8988T (cell line): Measurements from ENCODE around the gene CUBN.
"Not testable (repeated sequence)": the region's sequence is repeated elsewhere in the genome, so short reads cannot be mapped to it uniquely, and the experiment has no call there.

Source experiments
- DNase-seq: peaks from one replicate; pipeline ENCODE4 v3.0.0; 2011

The CUBN gene

DNA sequence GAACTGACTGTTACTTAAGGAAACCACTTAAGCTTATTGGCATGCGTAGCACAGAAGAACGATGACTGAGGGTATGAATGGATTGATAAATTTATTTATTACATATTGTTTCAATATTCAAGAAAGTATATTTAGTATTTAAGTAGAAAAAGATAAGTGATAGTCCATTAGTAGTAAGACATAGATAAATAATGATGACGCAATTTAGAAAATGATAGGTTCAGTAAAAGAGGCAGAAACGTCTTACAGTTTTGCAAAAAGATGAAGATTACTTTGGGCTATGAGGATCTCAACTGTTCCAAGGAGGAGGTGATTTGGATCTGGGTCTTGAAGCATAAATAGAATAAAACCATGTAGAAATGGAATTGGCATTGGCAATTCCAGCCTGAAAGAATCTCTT lies 275.8 kb downstream of the CUBN start:
- DNase-seq: no peak

DNA sequence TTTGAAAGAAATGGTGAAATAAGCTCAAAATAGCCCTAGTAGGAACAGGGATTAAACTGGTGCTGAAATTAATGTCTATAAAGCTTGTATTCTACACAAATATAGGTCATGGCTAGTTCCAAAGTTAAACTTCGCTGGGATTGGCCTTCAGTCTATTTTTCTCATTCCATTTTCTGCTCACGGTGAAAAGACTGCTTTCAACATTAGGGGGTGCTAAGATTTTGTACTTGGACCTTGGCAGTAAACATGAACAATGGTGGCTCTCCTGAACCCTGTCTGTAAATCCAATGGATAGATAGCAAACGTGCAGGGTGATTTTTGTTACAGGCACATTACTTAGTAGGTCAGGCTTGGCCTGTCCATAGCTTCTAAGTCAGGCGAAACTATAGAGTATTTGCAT lies 276.4 kb downstream of the CUBN start:
- DNase-seq: no peak

DNA sequence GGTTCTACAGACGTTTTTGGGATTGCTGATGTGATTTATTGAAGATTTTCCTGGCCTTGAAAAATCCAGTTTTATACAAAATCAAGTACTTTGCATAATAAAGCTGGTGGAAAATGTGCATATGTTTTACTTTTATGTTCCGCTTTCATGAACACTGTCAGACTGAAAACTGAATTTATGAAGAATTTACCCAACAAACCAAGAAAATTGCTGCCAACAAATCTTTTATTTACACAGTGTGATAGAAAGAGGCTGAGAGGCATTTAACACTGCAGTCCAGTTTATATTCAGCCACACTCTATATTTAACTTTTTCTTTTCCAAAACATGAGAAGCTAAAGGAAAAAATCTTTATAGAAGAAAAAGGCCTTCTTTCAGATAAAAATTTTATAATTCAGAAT lies 277.0 kb downstream of the CUBN start:
- no peak for DNase-seq

GRCh38 chr10:16848562-16849154 lies 281.0 kb downstream of the CUBN start:
- no peak for DNase-seq

GRCh38 chr10:16847644-16848043 lies 282.0 kb downstream of the CUBN start:
- DNase-seq: no peak

DNA sequence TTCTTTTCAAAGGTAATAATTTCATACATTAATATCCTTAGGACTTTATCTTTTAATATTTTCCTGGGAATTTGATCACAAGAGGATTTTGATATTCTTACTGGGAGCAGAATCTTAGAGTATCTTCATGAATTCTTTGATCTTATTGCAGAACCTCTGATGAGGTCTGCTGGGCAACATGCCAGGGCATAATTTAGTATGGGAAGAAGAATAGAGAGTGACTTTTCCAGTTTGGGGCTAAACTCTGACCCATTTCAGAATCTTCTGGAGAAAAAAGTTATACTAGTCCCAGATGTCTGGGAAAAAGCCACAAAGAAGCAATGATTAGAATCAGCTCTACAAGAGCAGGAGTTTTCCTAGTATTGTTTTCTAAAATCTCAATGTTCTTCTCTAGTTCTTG lies 284.4 kb downstream of the CUBN start:
- DNase-seq: no peak

- DNase-seq: no peak
Observed at GRCh38 chr10:16843252-16843870, 286.2 kb downstream of the CUBN start.

- DNase-seq: no peak
Observed at GRCh38 chr10:16835228-16835627, 294.4 kb downstream of the CUBN start.

GRCh38 chr10:16832351-16833080 lies 297.1 kb downstream of the CUBN start:
- DNase-seq: no peak

- DNase-seq: no peak
Observed at GRCh38 chr10:16828701-16829175, 300.9 kb downstream of the CUBN start.

DNA sequence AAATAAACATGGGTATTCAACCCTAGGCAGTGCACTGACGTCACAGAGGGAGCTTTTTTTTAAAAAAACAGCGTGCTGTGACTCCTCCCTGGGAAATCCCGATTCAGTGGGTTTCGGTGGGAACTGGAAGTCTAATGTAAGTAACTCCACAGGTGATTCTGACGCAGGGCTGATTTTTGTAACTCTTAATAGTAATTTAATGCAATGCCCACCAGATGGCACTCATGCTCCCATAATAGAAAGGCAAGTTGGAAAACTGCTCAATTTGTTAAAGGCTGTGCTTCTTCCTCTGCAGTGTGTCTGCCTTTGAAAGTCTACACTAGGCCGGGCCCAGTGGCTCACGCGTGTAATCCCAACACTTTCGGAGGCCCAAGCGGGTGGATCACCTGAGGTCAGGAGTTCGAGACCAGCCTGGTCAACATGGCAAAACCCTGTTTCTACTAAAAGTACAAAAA lies 301.5 kb downstream of the CUBN start:
- DNase-seq: no peak

GRCh38 chr10:16827474-16827873 lies 302.1 kb downstream of the CUBN start:
- DNase-seq: not testable (repeated sequence)

DNA sequence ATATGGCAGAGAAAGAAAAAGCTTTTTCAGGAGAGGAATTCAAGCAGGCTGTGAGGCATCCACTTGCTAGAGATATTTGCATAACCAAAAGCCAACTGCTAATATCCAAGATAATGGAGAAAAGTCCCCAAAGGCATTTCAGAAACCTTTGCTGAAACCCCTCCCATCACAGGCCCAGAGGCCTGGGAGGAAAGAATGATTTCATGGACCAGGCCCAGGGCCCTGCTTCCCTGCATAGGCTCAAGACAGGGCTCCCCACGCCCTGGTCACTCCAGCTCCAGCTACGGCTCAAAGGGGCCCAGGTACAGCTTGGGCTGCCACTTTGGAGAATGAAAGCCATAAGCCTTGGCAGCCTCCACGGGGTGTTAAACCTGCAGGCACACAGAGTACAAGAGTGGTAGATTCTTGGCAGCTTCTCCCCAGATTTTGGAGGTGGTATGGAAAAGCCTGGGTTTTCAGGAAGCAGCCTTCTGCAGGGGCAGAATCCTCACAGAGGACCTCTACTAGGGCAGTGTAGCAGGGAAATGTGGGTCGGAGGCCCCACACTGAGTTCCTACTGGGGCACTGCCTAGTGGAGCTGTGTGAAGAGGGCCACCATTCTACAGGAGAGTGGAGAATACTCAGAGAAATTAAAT lies 306.8 kb downstream of the CUBN start:
- DNase-seq: no peak

- no peak for DNase-seq
Observed at GRCh38 chr10:16822027-16822426, 307.6 kb downstream of the CUBN start.

GRCh38 chr10:16820421-16820820 lies 309.2 kb downstream of the CUBN start:
- no peak for DNase-seq

DNA sequence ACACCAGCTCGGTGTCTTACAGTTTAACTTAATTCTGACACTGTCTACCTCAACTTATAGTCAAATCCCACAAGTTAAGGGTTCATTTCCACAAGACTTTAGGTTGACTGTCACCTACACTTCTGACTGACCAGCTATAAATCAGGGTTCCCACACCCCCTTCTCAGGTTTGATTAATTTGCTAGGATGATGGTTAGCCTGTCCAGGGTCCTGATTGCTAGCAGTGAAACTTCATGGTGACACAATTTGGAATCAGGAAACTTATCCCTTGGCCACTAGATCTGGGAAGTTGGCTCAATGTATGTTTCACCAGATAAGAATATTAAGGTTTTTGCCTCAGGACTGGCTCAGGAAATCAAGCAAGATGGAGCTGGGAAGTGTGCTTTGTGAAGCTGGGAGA lies 309.6 kb downstream of the CUBN start:
- DNase-seq: no peak

DNA sequence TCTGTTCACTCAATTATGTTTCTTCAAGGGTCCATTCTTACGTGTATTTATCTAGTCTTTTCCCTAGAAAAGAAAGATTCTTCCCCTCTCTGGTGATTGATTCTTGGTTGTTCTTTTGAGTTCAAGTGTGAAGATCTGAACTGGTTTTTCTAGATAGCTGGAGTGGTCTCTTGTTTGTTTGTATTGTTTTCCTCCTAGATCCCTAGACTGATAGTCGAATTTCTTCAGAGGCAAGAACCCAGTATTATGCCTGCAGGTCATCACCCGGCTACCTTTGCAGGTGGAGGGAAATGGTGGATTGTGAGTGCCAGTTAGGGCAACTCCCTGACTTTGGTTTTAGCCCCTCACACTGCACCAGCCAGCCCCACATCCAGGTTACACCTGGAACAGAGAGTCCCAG lies 310.2 kb downstream of the CUBN start:
- no peak for DNase-seq

DNA sequence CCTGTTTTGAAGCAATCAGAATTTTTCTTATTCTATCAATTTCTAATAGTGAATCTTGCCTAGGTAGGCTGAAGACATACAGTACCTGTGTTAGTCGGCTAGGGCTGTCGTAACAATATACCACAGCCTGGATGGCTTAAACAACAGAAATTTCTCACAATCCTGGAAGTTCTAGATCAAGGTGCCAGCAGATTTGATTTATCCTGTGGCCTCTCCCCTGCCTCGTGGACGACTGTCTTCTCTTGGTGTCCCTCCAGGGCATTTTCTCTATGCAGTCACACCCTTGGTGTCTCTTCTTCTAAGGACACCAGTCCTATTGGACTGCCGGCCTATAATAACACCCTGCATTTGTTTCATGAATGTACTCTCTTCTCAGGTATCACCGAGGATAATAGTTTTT lies 310.6 kb downstream of the CUBN start:
- no peak for DNase-seq

GRCh38 chr10:16817125-16818019 lies 312.2 kb downstream of the CUBN start, which contains the start of gene RSU1:
Gene RSU1, minus strand, starts transcription at chr10:16817424. Its CDS starts 343 bp downstream, at chr10:16817081.
- peak; percentile 87 for DNase-seq

DNA sequence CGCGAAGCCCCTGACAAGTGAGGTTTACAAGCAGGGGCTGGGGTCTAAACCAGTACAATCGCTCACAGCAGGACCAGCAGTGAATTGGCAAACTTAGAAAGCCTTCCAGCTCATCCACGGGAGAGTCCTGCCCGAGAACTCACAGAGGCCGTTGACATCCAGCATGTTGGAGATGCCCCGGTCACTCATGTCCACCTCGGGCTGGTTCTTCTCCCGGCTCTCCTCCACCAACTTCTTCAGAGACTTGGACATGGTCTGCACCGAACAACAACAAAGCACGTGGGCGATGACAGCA lies 312.8 kb downstream of the CUBN start:
- DNase-seq: no peak

DNA sequence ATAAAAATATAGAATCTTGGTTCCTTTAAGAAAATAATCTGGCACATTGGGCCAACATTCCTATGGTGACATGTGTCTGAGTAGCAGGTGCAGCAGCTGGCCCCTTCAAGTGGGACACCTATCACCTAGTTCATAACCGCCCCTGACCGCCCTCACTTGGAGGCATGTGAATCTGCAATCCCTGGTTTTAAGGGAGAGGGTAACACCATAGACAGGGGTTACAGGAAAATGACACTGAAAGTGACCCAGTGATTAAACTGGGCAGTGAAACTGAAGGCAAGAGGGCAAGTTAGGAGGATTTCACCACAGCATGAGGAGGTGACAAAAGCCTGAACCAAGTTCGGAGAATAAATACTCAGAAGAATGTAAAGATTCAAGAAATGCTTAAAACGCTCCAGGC lies 313.4 kb downstream of the CUBN start:
- no peak for DNase-seq

GRCh38 chr10:16814012-16814411 lies 315.6 kb downstream of the CUBN start:
- no peak for DNase-seq

GRCh38 chr10:16812676-16813075 lies 316.9 kb downstream of the CUBN start:
- no peak for DNase-seq
